Heart left ventricle (tissue), 13 donors: ENCODE results near the gene PDIK1L.

Experiments used
- POLR2A ChIP-seq, 2 donors: fragments of 450-650 bp; IDR thresholded peaks; one replicate each; pipeline ENCODE4 v1.6.1; 2017; ENCODE audit warnings: antibody characterized with exemption in 2 of 2, mild to moderate bottlenecking in 2 of 2, moderate library complexity in 2 of 2
- TF ChIP-seq, protein P1 (sequence below), 12 donors: fragments of 200-600 bp; sonication (generic) in 4 of 12; IDR thresholded peaks; one replicate each; pipeline versions ENCODE4 v1.5.0 to v1.8.0; 2018 to 2022; ENCODE audit warnings: antibody characterized with exemption in 12 of 12, mild to moderate bottlenecking in 5 of 12
- donor health status: ischemic (EF 13 %, LVEDD 7.1; RV severe dilation, severe dysfunction).
- donor health status: DM: no; HTN: yes; CAD: no.
- donor health status: DM: no; HTN: no; CAD: no.
- donor health status: ischemic (EF 25% LVEDD 6.9; RV normal size, moderate dysfunction).
- donor health status: ischemic (EF 25% LVEDD 5.7; RV mildly dilated, moderate dysfunction).
- donor health status: ischemic (EF 35%, LVEDD 5.7; RV mildly dilated, moderate dysfunction).
- donor health status: nonischemic (EF 11% LVEDD 7.7; RV severe dilation, severe dysfunction).
- donor health status: DM: yes; HTN: yes; CAD: no.
- donor health status: PGD.
- donor health status: ischemic (EF 29% LVEDD 5.4; RV normal size, mild dysfunction).
- donor health status: nonischemic (EF 23%, LVEDD 6.1; RV moderate dilation, normal function).

DNA sequence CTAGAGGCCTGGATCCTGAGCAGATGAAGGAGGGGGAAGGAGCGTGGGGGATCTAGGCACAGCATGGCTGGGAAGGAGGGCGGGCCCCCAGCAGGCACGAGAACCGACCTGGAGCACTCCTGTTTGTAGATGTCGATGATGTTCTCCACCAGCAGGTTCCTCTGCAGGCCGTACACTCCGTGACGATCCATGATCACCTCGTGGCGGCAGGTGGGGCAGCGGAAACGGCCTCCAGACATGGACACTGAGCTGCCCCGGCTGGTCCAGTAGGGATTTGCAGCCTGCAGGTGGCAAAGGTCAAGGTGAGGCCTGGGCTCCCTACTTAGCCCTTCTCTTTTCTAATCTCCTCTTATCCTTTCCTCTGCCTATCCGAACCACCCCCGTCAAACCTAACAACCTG lies 45.5 kb upstream of the PDIK1L start:
- no peak for TF ChIP-seq POLR2A (IDR thresholded peaks at IDR 0.05)
- TF ChIP-seq, protein P1, sequence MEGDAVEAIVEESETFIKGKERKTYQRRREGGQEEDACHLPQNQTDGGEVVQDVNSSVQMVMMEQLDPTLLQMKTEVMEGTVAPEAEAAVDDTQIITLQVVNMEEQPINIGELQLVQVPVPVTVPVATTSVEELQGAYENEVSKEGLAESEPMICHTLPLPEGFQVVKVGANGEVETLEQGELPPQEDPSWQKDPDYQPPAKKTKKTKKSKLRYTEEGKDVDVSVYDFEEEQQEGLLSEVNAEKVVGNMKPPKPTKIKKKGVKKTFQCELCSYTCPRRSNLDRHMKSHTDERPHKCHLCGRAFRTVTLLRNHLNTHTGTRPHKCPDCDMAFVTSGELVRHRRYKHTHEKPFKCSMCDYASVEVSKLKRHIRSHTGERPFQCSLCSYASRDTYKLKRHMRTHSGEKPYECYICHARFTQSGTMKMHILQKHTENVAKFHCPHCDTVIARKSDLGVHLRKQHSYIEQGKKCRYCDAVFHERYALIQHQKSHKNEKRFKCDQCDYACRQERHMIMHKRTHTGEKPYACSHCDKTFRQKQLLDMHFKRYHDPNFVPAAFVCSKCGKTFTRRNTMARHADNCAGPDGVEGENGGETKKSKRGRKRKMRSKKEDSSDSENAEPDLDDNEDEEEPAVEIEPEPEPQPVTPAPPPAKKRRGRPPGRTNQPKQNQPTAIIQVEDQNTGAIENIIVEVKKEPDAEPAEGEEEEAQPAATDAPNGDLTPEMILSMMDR (IDR thresholded peaks at IDR 0.05): no peak
